Gastroesophageal sphincter (tissue), 4 donors: ENCODE measurements around the gene MUC5B. TPM values are rescaled to one million over a fixed set of nuclear protein-coding genes. Genes with fewer than 3 reads are reported as not detected.
"Not testable (repeated sequence)": the region's sequence is repeated elsewhere in the genome, so short reads cannot be mapped to it uniquely, and the experiment has no call there.

Experiments
- ATAC-seq: fragments of 150-250 bp; one replicate; pipeline ENCODE4 v1.9.1; 2016; ENCODE audit warnings: mild to moderate bottlenecking, moderate library complexity
- H3K27ac ChIP-seq, 4 donors: fragments of 200-600 bp; sonication (generic) in 3 of 4; 1 replicate in 3 of 4; 2 replicates in 1 of 4; pipeline ENCODE4 v1.5.1; 2016 to 2019
- H3K27me3 ChIP-seq: fragments of 200-600 bp; sonication (generic); one replicate; pipeline ENCODE4 v1.5.1; 2019
- H3K36me3 ChIP-seq, 2 donors: fragments of 200-600 bp; sonication (generic); one replicate each; pipeline ENCODE4 v1.5.1; 2019; ENCODE audit warnings: control low read depth in 1 of 2
- H3K4me1 ChIP-seq, 3 donors: fragments of 200-600 bp; sonication (generic); 1 replicate in 2 of 3; 2 replicates in 1 of 3; pipeline ENCODE4 v1.5.1; 2016 to 2019; ENCODE audit warnings: control low read depth in 2 of 3
- H3K4me3 ChIP-seq, 2 donors: fragments of 200-600 bp; sonication (generic); one replicate each; pipeline ENCODE4 v1.5.1; 2019; ENCODE audit warnings: mild to moderate bottlenecking in 1 of 2, moderate library complexity in 1 of 2
- H3K9me3 ChIP-seq, 3 donors: fragments of 200-600 bp; sonication (generic); one replicate each; pipeline ENCODE4 v1.5.1; 2017 to 2019; ENCODE audit warnings: control low read depth in 2 of 3
- EP300 ChIP-seq: sonication (generic); formaldehyde crosslinking; IDR thresholded peaks from one replicate; pipeline ENCODE4 v1.6.1; 2017; ENCODE audit warnings: antibody characterized with exemption, mild to moderate bottlenecking
- POLR2A ChIP-seq, 2 donors: fragments of 450-650 bp; IDR thresholded peaks; one replicate each; pipeline ENCODE4 v1.6.1; 2017; ENCODE audit warnings: antibody characterized with exemption in 2 of 2, mild to moderate bottlenecking in 2 of 2, moderate library complexity in 1 of 2
- POLR2AphosphoS5 ChIP-seq: sonication (generic); formaldehyde crosslinking; IDR thresholded peaks from one replicate; pipeline ENCODE4 v1.6.1; 2017; ENCODE audit warnings: antibody characterized with exemption
- WGBS, 2 donors: methylation state at CpG; one replicate each; pipeline ENCODE4 v1.1.5; 2018; ENCODE audit warnings: low coverage in 1 of 2; 5-methylcytosine and 5-hydroxymethylcytosine counted together
- total RNA-seq, 4 donors: library from RNA; depleted of rRNA; stranded (reverse); fragments of >200 nt; gene quantifications; one replicate each; pipeline ENCODE4 v1.1.0, GENCODE V29; 2016
- TF ChIP-seq, protein P1 (sequence below), 4 experiments: fragments of 200-600 bp in 2 of 4; fragments of 450-650 bp in 2 of 4; sonication (generic) in 1 of 4; IDR thresholded peaks; one replicate each; pipeline ENCODE4 v1.5.1; 2017 to 2019; ENCODE audit warnings: antibody characterized with exemption in 4 of 4, mild to moderate bottlenecking in 2 of 4, moderate library complexity in 2 of 4

MUC5B gene
- total RNA-seq, 4 donors from 2014 or later, result 0.13 to 199 (median 0.60) TPM

DNA sequence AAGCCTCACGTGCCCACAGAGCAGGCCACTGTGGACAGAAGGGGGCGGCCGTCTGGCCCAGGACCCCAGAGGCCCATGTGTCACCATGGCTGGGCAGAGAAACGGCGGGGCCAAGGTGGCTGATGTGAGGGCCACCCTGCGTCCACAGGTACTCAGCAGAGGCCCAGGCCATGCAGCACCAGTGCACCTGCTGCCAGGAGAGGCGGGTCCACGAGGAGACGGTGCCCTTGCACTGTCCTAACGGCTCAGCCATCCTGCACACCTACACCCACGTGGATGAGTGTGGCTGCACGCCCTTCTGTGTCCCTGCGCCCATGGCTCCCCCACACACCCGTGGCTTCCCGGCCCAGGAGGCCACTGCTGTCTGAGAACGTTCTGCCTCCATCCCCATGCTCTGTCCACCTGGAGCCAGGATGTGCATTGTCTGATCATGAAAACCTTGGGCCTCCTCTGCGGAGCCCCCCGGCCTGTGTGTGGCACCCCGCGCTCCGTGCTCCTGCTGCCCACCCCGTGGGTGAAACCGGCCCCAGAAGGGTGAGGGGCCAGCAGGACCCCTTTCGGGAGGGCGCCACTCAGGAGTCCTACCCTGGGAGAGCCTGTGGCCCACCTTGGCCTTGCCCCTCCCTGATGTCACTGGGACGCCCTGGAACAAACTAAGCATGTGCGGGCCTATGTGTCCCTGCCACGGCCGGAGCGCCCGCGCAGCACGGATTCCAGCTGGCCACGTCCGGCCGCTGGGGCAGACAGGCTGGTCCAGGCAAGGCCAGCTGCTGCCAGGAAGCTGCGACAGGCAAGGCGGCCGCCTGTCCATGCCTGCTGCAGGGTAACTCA lies 38.6 kb downstream of the MUC5B start:
- no peak for ATAC-seq
- 82 to 100% methylated on average over 1 to 3 of the region's 39 CpGs for WGBS, 2 donors
- no peaks in the 10 kb centered on the region for H3K36me3 ChIP-seq
- H3K4me3 ChIP-seq, result peak overlapping the region in 1 of 2 donors; percentile 54
- no peaks in the 10 kb centered on the region for H3K27me3 ChIP-seq
- peak overlapping the region in 3 of 4 donors; percentile 80 to 83 (median 82) for H3K27ac ChIP-seq
- H3K9me3 ChIP-seq, result no peaks in the 10 kb centered on the region
- TF ChIP-seq POLR2A (IDR thresholded peaks at IDR 0.05), result no peak
- TF ChIP-seq, protein P1, sequence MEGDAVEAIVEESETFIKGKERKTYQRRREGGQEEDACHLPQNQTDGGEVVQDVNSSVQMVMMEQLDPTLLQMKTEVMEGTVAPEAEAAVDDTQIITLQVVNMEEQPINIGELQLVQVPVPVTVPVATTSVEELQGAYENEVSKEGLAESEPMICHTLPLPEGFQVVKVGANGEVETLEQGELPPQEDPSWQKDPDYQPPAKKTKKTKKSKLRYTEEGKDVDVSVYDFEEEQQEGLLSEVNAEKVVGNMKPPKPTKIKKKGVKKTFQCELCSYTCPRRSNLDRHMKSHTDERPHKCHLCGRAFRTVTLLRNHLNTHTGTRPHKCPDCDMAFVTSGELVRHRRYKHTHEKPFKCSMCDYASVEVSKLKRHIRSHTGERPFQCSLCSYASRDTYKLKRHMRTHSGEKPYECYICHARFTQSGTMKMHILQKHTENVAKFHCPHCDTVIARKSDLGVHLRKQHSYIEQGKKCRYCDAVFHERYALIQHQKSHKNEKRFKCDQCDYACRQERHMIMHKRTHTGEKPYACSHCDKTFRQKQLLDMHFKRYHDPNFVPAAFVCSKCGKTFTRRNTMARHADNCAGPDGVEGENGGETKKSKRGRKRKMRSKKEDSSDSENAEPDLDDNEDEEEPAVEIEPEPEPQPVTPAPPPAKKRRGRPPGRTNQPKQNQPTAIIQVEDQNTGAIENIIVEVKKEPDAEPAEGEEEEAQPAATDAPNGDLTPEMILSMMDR (IDR thresholded peaks at IDR 0.05), result no peak
- no peak for TF ChIP-seq POLR2AphosphoS5
- no peak for TF ChIP-seq EP300
- H3K4me1 ChIP-seq, result peaks cover 0 to 19% (median 14%) of the 10 kb centered on the region in 3 donors

DNA sequence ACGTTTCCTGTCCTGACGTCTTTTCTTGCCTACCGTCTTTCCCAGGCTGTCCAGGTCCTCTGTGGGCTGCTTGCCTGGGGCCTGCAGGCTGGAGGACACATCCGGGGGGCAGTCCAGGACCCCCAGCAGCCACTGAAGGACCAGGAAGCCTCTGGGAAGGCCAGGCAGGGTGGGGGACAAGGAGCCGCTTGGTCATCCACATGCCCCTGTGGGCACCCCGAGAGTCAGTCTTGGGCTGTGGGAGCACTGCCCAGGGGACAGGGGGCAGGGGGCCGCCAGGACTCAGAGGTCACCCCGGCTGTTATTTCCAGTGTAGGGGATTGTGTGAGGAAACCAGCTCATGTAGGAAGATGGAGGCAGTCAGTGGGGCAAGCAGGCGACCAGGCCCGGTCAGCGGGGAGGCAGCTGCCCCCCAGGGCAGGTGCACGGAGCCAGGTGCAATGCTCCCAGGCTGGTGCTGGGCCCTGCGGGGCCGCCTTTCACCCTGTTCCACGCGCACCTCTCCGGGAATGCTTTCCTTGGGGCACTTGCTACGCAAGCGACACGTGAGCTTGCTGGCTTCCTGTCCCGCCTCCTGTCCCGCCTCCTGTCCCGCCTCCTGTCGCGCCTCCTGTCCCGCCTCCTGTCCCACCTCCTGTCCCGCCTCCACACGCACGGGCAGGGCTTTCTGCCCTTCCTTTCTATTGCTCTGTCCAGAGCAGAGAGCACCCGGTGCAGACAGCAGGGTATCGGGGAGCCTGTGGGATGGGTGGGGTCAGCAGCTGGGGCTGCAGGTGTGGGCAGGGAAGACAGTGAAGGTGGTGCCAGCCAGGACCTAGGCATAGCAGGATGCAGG lies 39.5 kb downstream of the MUC5B start:
- no peaks in the 10 kb centered on the region for H3K27me3 ChIP-seq
- peak overlapping the region; percentile 21 to 83 (median 81) for H3K27ac ChIP-seq
- H3K36me3 ChIP-seq, result no peaks in the 10 kb centered on the region
- peak; percentile 96 for ATAC-seq
- WGBS, 2 donors, result 31% methylated on average over 7 of the region's 31 CpGs; no CpG with 5 or more reads in 1 of the 2 donors
- peak overlapping the region; percentile 30 to 54 for H3K4me3 ChIP-seq
- H3K9me3 ChIP-seq, result no peaks in the 10 kb centered on the region
- TF ChIP-seq, protein P1 (IDR thresholded peaks at IDR 0.05), result no peak
- TF ChIP-seq POLR2AphosphoS5 (peak; percentile 52), EP300 (no peak), POLR2A (IDR thresholded peaks at IDR 0.05) (peak; percentile 16 to 44)
- H3K4me1 ChIP-seq, result peaks cover 0 to 19% (median 14%) of the 10 kb centered on the region in 3 donors

DNA sequence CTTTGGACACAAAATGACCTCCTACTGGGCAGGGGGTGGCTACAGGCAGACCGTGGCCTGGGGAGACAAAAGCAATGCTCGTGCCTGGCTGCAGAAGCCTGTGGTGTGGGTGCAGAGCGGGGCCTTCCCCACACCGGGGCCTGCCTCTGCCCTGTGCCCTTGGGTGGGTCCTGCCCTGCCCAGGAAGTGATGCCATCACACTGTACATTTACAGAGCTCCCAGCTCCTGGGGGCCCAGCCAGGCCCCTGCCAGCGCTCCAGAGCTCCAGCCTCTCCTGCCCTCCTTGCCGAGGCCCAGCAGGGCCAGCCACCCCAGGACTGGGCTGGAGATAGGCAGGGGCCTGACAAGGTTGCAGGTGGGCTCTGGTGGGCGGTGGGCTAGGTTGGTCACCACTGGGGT lies 40.1 kb downstream of the MUC5B start:
- WGBS, 2 donors, result 17% methylated on average over 4 of the region's 7 CpGs; no CpG with 5 or more reads in 1 of the 2 donors
- H3K4me3 ChIP-seq, result peak overlapping the region in 1 of 2 donors; percentile 54
- H3K27ac ChIP-seq, result peak overlapping the region in 3 of 4 donors; percentile 73 to 82 (median 80)
- no peaks in the 10 kb centered on the region for H3K27me3 ChIP-seq
- TF ChIP-seq EP300 (no peak), POLR2AphosphoS5 (no peak), POLR2A (IDR thresholded peaks at IDR 0.05) (no peak)
- TF ChIP-seq, protein P1 (IDR thresholded peaks at IDR 0.05), result no peak
- H3K36me3 ChIP-seq, result no peaks in the 10 kb centered on the region
- no peaks in the 10 kb centered on the region for H3K9me3 ChIP-seq
- ATAC-seq, result peak; percentile 5
- peaks cover 0 to 19% (median 14%) of the 10 kb centered on the region in 3 donors for H3K4me1 ChIP-seq

DNA sequence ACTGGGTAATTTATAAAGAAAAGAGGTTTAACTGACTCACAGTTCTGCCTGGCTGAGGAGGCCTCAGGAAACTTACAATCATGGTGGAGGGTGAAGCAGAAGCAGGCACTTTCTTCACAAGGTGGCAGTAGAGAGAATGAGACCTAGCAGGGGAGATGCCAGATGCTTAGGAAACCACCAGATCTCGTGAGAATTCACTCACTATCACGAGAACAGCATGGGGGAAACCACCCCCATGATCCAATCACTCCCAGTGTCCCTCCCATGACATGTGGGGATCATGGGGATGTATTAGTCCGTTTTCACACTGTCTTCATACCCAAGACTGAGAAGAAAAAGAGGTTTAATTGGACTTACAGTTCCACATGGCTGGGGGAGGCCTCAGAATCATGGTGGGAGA lies 41.6 kb downstream of the MUC5B start:
- not testable (repeated sequence) for ATAC-seq

DNA sequence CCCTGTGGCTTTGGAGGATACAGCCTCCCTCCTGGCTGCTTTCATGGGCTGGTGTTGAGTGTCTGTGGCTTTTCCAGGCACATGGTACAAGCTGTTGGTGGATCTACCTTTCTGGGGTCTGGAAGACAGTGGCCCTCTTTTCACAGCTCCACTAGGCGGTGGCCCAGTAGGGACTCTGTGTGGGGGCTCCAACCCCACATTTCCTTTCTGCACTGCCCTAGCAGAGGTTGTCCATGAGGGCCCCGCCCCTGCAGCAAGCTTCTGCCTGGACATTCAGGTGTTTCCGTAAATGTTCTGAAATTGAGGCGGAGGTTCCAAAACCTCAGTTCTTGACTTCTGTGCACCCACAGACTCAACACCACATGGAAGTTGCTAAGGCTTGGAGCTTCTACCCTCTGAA lies 42.6 kb downstream of the MUC5B start:
- WGBS, 2 donors, result 93% methylated on average over 3 of the region's 4 CpGs; no CpG with 5 or more reads in 1 of the 2 donors
- not testable (repeated sequence) for H3K9me3 ChIP-seq, H3K36me3 ChIP-seq, H3K27ac ChIP-seq, H3K27me3 ChIP-seq, ATAC-seq, H3K4me3 ChIP-seq
- peaks cover 0 to 19% (median 14%) of the 10 kb centered on the region in 3 donors for H3K4me1 ChIP-seq

More for the DNA sequence above, 41.6 kb downstream of the MUC5B start:
- 0 to 6% methylated on average over 1 to 2 of the region's 3 CpGs for WGBS, 2 donors
- H3K9me3 ChIP-seq, H3K27me3 ChIP-seq, H3K36me3 ChIP-seq, H3K4me3 ChIP-seq: not testable (repeated sequence)
- peak overlapping the region in 2 of 4 donors; percentile 36 to 82 for H3K27ac ChIP-seq
- TF ChIP-seq, protein P1 (IDR thresholded peaks at IDR 0.05), result peak in 3 of 4 experiments; percentile 52 to 59 (median 58)
- peaks cover 0 to 19% (median 14%) of the 10 kb centered on the region in 3 donors for H3K4me1 ChIP-seq

DNA sequence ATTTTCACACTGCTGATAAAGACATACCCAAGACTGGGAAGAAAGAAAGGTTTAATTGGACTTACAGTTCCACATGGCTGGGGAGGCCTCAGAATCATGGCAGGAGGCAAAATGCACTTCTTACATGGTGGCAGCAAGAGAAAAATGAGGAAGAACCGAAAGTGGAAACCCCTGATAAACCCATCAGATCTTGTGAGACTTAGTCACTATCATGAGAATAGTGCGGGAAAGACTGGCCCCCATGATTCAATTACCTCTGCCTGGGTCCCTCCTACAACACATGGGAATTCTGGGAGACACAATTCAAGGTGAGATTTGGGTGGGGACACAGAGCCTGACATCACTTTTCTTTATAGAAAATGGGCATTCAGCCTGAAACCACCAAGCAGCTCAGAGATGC lies 44.1 kb downstream of the MUC5B start:
- 80% methylated on average over 1 of the region's 2 CpGs; no CpG with 5 or more reads in 1 of the 2 donors for WGBS, 2 donors
- not testable (repeated sequence) for ATAC-seq, H3K27ac ChIP-seq, H3K4me3 ChIP-seq, H3K36me3 ChIP-seq, H3K9me3 ChIP-seq, H3K27me3 ChIP-seq
- H3K4me1 ChIP-seq, result peaks cover 0 to 14% (median 10%) of the 10 kb centered on the region in 3 donors
